ENCODE results near the gene GABRA4.

The GABRA4 gene

GRCh38 chr4:46927201-46927600 is 66.2 kb downstream of the GABRA4 start:
- Histone ChIP-seq H3K4me3 (ENCODE audit: low read depth, low read length) (no peak overlapping the region), H3K9me3 (ENCODE audit: control insufficient read depth, insufficient read depth, low read depth, low read length) (no peaks in the 10 kb centered on the region), H3K4me1 (ENCODE audit: control insufficient read depth, insufficient read depth, low read length) (no peaks in the 10 kb centered on the region), H3K27me3 (ENCODE audit: control insufficient read depth, insufficient read depth, low read length) (peaks cover 5% of the 10 kb centered on the region; the same call in 1 of the 2 replicates), H3K36me3 (ENCODE audit: control insufficient read depth, insufficient read depth, low read length) (no peaks in the 10 kb centered on the region), H3K9ac (ENCODE audit: low read length) (no peak overlapping the region), H3K27ac (ENCODE audit: low read depth, low read length) (no peak overlapping the region)

- Histone ChIP-seq H3K27me3 (ENCODE audit: control insufficient read depth, insufficient read depth, low read length) (peaks cover 5% of the 10 kb centered on the region; the same call in 1 of the 2 replicates), H3K9ac (ENCODE audit: low read length) (no peak overlapping the region), H3K9me3 (ENCODE audit: control insufficient read depth, insufficient read depth, low read depth, low read length) (no peaks in the 10 kb centered on the region), H3K4me3 (ENCODE audit: low read depth, low read length) (no peak overlapping the region), H3K27ac (ENCODE audit: low read depth, low read length) (no peak overlapping the region), H3K36me3 (ENCODE audit: control insufficient read depth, insufficient read depth, low read length) (no peaks in the 10 kb centered on the region), H3K4me1 (ENCODE audit: control insufficient read depth, insufficient read depth, low read length) (no peaks in the 10 kb centered on the region)
These were observed 68.4 kb downstream of the GABRA4 start for GRCh38 chr4:46924789-46925529.

GRCh38 chr4:46922205-46922604 is 71.2 kb downstream of the GABRA4 start:
- H3K27me3 ChIP-seq (ENCODE audit: control insufficient read depth, insufficient read depth, low read length), result no peaks in the 10 kb centered on the region; the same call in 1 of the 2 replicates
- H3K9ac ChIP-seq (ENCODE audit: low read length), result no peak overlapping the region
- H3K4me1 ChIP-seq (ENCODE audit: control insufficient read depth, insufficient read depth, low read length), result no peaks in the 10 kb centered on the region
- no peak overlapping the region for H3K4me3 ChIP-seq (ENCODE audit: low read depth, low read length)
- no peaks in the 10 kb centered on the region for H3K9me3 ChIP-seq (ENCODE audit: control insufficient read depth, insufficient read depth, low read depth, low read length)
- no peak overlapping the region for H3K27ac ChIP-seq (ENCODE audit: low read depth, low read length)
- H3K36me3 ChIP-seq (ENCODE audit: control insufficient read depth, insufficient read depth, low read length), result no peaks in the 10 kb centered on the region

GRCh38 chr4:46909078-46909477 is 84.3 kb downstream of the GABRA4 start, which contains the start of gene COX7B2:
COX7B2 (minus strand) TSS chr4:46909245; CDS start chr4:46735192, 174,053 bp downstream.
- Histone ChIP-seq H3K27me3 (ENCODE audit: control insufficient read depth, insufficient read depth, low read length) (no peaks in the 10 kb centered on the region), H3K4me1 (ENCODE audit: control insufficient read depth, insufficient read depth, low read length) (no peaks in the 10 kb centered on the region), H3K36me3 (ENCODE audit: control insufficient read depth, insufficient read depth, low read length) (no peaks in the 10 kb centered on the region), H3K9ac (ENCODE audit: low read length) (no peak within 1 kb of the TSS), H3K9me3 (ENCODE audit: control insufficient read depth, insufficient read depth, low read depth, low read length) (no peaks in the 10 kb centered on the region), H3K27ac (ENCODE audit: low read depth, low read length) (no peak within 1 kb of the TSS), H3K4me3 (ENCODE audit: low read depth, low read length) (no peak within 1 kb of the TSS)

GRCh38 chr4:46908148-46908547 is 85.2 kb downstream of the GABRA4 start:
- no peaks in the 10 kb centered on the region for H3K9me3 ChIP-seq (ENCODE audit: control insufficient read depth, insufficient read depth, low read depth, low read length)
- H3K4me1 ChIP-seq (ENCODE audit: control insufficient read depth, insufficient read depth, low read length), result no peaks in the 10 kb centered on the region
- H3K27ac ChIP-seq (ENCODE audit: low read depth, low read length), result no peak overlapping the region
- H3K9ac ChIP-seq (ENCODE audit: low read length), result no peak overlapping the region
- H3K36me3 ChIP-seq (ENCODE audit: control insufficient read depth, insufficient read depth, low read length), result no peaks in the 10 kb centered on the region
- H3K27me3 ChIP-seq (ENCODE audit: control insufficient read depth, insufficient read depth, low read length), result no peaks in the 10 kb centered on the region
- no peak overlapping the region for H3K4me3 ChIP-seq (ENCODE audit: low read depth, low read length)

- H3K27me3 ChIP-seq (ENCODE audit: control insufficient read depth, insufficient read depth, low read length), result no peaks in the 10 kb centered on the region
- no peaks in the 10 kb centered on the region for H3K36me3 ChIP-seq (ENCODE audit: control insufficient read depth, insufficient read depth, low read length)
These were observed 93.3 kb downstream of the GABRA4 start for GRCh38 chr4:46900082-46900481.

GRCh38 chr4:46894826-46895225 is 98.6 kb downstream of the GABRA4 start:
- Histone ChIP-seq H3K4me3 (ENCODE audit: low read depth, low read length) (no peak overlapping the region), H3K27ac (ENCODE audit: low read depth, low read length) (no peak overlapping the region), H3K4me1 (ENCODE audit: control insufficient read depth, insufficient read depth, low read length) (no peaks in the 10 kb centered on the region), H3K9me3 (ENCODE audit: control insufficient read depth, insufficient read depth, low read depth, low read length) (no peaks in the 10 kb centered on the region), H3K36me3 (ENCODE audit: control insufficient read depth, insufficient read depth, low read length) (no peaks in the 10 kb centered on the region), H3K27me3 (ENCODE audit: control insufficient read depth, insufficient read depth, low read length) (no peaks in the 10 kb centered on the region), H3K9ac (ENCODE audit: low read length) (no peak overlapping the region)

More at GRCh38 chr4:46900082-46900481, 93.3 kb downstream of the GABRA4 start:
- Histone ChIP-seq H3K4me3 (ENCODE audit: low read depth, low read length) (no peak overlapping the region), H3K9ac (ENCODE audit: low read length) (no peak overlapping the region), H3K27ac (ENCODE audit: low read depth, low read length) (no peak overlapping the region), H3K4me1 (ENCODE audit: control insufficient read depth, insufficient read depth, low read length) (no peaks in the 10 kb centered on the region), H3K9me3 (ENCODE audit: control insufficient read depth, insufficient read depth, low read depth, low read length) (no peaks in the 10 kb centered on the region)

GRCh38 chr4:46890056-46890455 is 103.3 kb downstream of the GABRA4 start:
- H3K36me3 ChIP-seq (ENCODE audit: control insufficient read depth, insufficient read depth, low read length), result no peaks in the 10 kb centered on the region
- no peak overlapping the region for H3K4me3 ChIP-seq (ENCODE audit: low read depth, low read length)
- H3K27ac ChIP-seq (ENCODE audit: low read depth, low read length), result no peak overlapping the region
- H3K4me1 ChIP-seq (ENCODE audit: control insufficient read depth, insufficient read depth, low read length), result no peaks in the 10 kb centered on the region
- H3K27me3 ChIP-seq (ENCODE audit: control insufficient read depth, insufficient read depth, low read length), result no peaks in the 10 kb centered on the region
- H3K9me3 ChIP-seq (ENCODE audit: control insufficient read depth, insufficient read depth, low read depth, low read length), result no peaks in the 10 kb centered on the region
- H3K9ac ChIP-seq (ENCODE audit: low read length), result no peak overlapping the region

- Histone ChIP-seq H3K36me3 (ENCODE audit: control insufficient read depth, insufficient read depth, low read length) (no peaks in the 10 kb centered on the region), H3K4me1 (ENCODE audit: control insufficient read depth, insufficient read depth, low read length) (no peaks in the 10 kb centered on the region), H3K27me3 (ENCODE audit: control insufficient read depth, insufficient read depth, low read length) (no peaks in the 10 kb centered on the region), H3K9me3 (ENCODE audit: control insufficient read depth, insufficient read depth, low read depth, low read length) (no peaks in the 10 kb centered on the region), H3K9ac (ENCODE audit: low read length) (no peak overlapping the region), H3K4me3 (ENCODE audit: low read depth, low read length) (no peak overlapping the region), H3K27ac (ENCODE audit: low read depth, low read length) (no peak overlapping the region)
These were observed 104.0 kb downstream of the GABRA4 start for GRCh38 chr4:46889410-46889809.

GRCh38 chr4:46886711-46887110 is 106.7 kb downstream of the GABRA4 start:
- H3K4me3 ChIP-seq (ENCODE audit: low read depth, low read length), result no peak overlapping the region
- no peaks in the 10 kb centered on the region for H3K9me3 ChIP-seq (ENCODE audit: control insufficient read depth, insufficient read depth, low read depth, low read length)
- H3K27me3 ChIP-seq (ENCODE audit: control insufficient read depth, insufficient read depth, low read length), result no peaks in the 10 kb centered on the region
- no peak overlapping the region for H3K9ac ChIP-seq (ENCODE audit: low read length)
- no peak overlapping the region for H3K27ac ChIP-seq (ENCODE audit: low read depth, low read length)
- H3K4me1 ChIP-seq (ENCODE audit: control insufficient read depth, insufficient read depth, low read length), result no peaks in the 10 kb centered on the region
- no peaks in the 10 kb centered on the region for H3K36me3 ChIP-seq (ENCODE audit: control insufficient read depth, insufficient read depth, low read length)

- H3K27me3 ChIP-seq (ENCODE audit: control insufficient read depth, insufficient read depth, low read length), result no peaks in the 10 kb centered on the region
- no peaks in the 10 kb centered on the region for H3K4me1 ChIP-seq (ENCODE audit: control insufficient read depth, insufficient read depth, low read length)
- no peak overlapping the region for H3K9ac ChIP-seq (ENCODE audit: low read length)
- H3K27ac ChIP-seq (ENCODE audit: low read depth, low read length), result no peak overlapping the region
- no peak overlapping the region for H3K4me3 ChIP-seq (ENCODE audit: low read depth, low read length)
- H3K9me3 ChIP-seq (ENCODE audit: control insufficient read depth, insufficient read depth, low read depth, low read length), result no peaks in the 10 kb centered on the region
- no peaks in the 10 kb centered on the region for H3K36me3 ChIP-seq (ENCODE audit: control insufficient read depth, insufficient read depth, low read length)
These were observed 114.7 kb downstream of the GABRA4 start for GRCh38 chr4:46878641-46879040.

All from HUES6 (cell line).